Prostate gland (tissue), 2 donors: ENCODE results near the gene TOP2B. TPM values are rescaled to one million over a fixed set of nuclear protein-coding genes. Genes with fewer than 3 reads are reported as not detected.

Experiments
- DNase-seq: peaks from one replicate; pipeline ENCODE4 v3.0.0-alpha.2; 2019; ENCODE audit warnings: low spot score
- H3K27ac ChIP-seq, 2 donors: fragments of 200-600 bp; sonication (generic); 2 replicates each; pipeline ENCODE4 v1.5.1; 2017 to 2019
- H3K27me3 ChIP-seq: fragments of 200-600 bp; sonication (generic); replicated peaks from 2 replicates; pipeline ENCODE4 v1.5.1; 2019; ENCODE audit not compliant: insufficient read depth
- H3K36me3 ChIP-seq, 2 donors: fragments of 200-600 bp; sonication (generic); 1 replicate in 1 of 2; 2 replicates in 1 of 2; pipeline versions ENCODE4 v1.5.1 to v1.8.1; 2017 to 2019
- H3K4me1 ChIP-seq: fragments of 200-600 bp; sonication (generic); replicated peaks from 2 replicates; pipeline ENCODE4 v1.5.1; 2019
- H3K4me3 ChIP-seq, 2 donors: fragments of 200-600 bp; sonication (generic); 2 replicates each; pipeline ENCODE4 v1.5.1; 2017 to 2019
- H3K9me3 ChIP-seq: fragments of 200-600 bp; sonication (generic); 2 replicates; pipeline ENCODE4 v1.5.1; 2017
- CTCF ChIP-seq, 4 experiments: fragments of 200-600 bp in 2 of 4; fragments of 450-650 bp in 2 of 4; sonication (generic) in 2 of 4; IDR thresholded peaks; 1 replicate in 3 of 4; 2 replicates in 1 of 4; pipeline ENCODE4 v1.5.1; 2016 to 2019; ENCODE audit warnings: antibody characterized with exemption in 4 of 4, mild to moderate bottlenecking in 2 of 4, moderate library complexity in 2 of 4
- POLR2A ChIP-seq: fragments of 450-650 bp; IDR thresholded peaks from one replicate; pipeline ENCODE4 v1.6.1; 2016; ENCODE audit warnings: antibody characterized with exemption, mild to moderate bottlenecking
- POLR2AphosphoS5 ChIP-seq: sonication (generic); formaldehyde crosslinking; IDR thresholded peaks from one replicate; pipeline ENCODE4 v1.6.1; 2017; ENCODE audit warnings: antibody characterized with exemption
- WGBS: methylation state at CpG from one replicate; pipeline ENCODE4 v1.1.5; 2018; 5-methylcytosine and 5-hydroxymethylcytosine counted together
- intact Hi-C: fragments of 100-400 bp; cut with DNase I; formaldehyde crosslinking; loops from one replicate; pipeline ENCODE4 v1.14.2; 2022
- microRNA-seq: library from miRNA; unstranded; fragments of <30 nt; microRNA quantifications from one replicate; pipeline ENCODE4, GENCODE V29; 2016
- small RNA-seq, 2 donors: library from RNA; depleted of rRNA; stranded (forward); fragments of <200 nt; gene quantifications; one replicate each; pipeline ENCODE3, GENCODE V24; 2016
- total RNA-seq, 2 donors: library from RNA; depleted of rRNA; stranded (reverse); fragments of >200 nt; gene quantifications; one replicate each; pipeline ENCODE4 v1.1.0, GENCODE V29; 2016

TOP2B gene
- total RNA-seq, 2 donors from 2014 or later = 85.3 to 109 TPM

- intact Hi-C loops = no loop called here
- 58% methylated on average over 2 of the region's 2 CpGs for WGBS
These were observed 115.9 kb downstream of the TOP2B start for GRCh38 chr3:25548836-25549235.

GRCh38 chr3:25547943-25548674, 116.6 kb downstream of the TOP2B start:
- 16% methylated on average over 1 of the region's 1 CpG for WGBS
- no peak overlapping the region for H3K27ac ChIP-seq
- no peak for DNase-seq
- H3K36me3 ChIP-seq = no peaks in the 10 kb centered on the region
- H3K4me3 ChIP-seq = no peak overlapping the region
- H3K9me3 ChIP-seq = no peaks in the 10 kb centered on the region
- no peaks in the 10 kb centered on the region for H3K4me1 ChIP-seq
- no peaks in the 10 kb centered on the region for H3K27me3 ChIP-seq
- no peak for TF ChIP-seq POLR2AphosphoS5
- TF ChIP-seq CTCF (IDR thresholded peaks at IDR 0.05) = no peak
- TF ChIP-seq POLR2A = no peak
- intact Hi-C loops = no loop called here

More at GRCh38 chr3:25548836-25549235, 115.9 kb downstream of the TOP2B start:
- no peaks in the 10 kb centered on the region for H3K27me3 ChIP-seq
- DNase-seq = no peak
- H3K27ac ChIP-seq = no peak overlapping the region
- H3K36me3 ChIP-seq = no peaks in the 10 kb centered on the region
- H3K4me3 ChIP-seq = no peak overlapping the region
- no peaks in the 10 kb centered on the region for H3K4me1 ChIP-seq
- no peak for TF ChIP-seq POLR2AphosphoS5
- no peak for TF ChIP-seq CTCF (IDR thresholded peaks at IDR 0.05)
- TF ChIP-seq POLR2A = no peak
- H3K9me3 ChIP-seq = no peaks in the 10 kb centered on the region

Small RNAs within 50 kb of the gene (microRNA-seq; reads per million reads assigned to microRNA genes)
- gene MIR4442 = 0.84 reads per million, percentile 3 among the genes with 10 or more reads in this experiment

Small RNAs within 50 kb of the gene (small RNA-seq; reads per million reads assigned to genes)
- 0 reads per million in 2 donors for gene CRIP1P2
- gene RF01161 = 0 reads per million in 2 donors
- 0 reads per million in 2 donors for gene RF02271

Other genes starting within 250 kb of the TOP2B start
- 10 to 100 TPM in 1 of 2 donors, 1 to 10 TPM in 1; 4.4 to 17.2 TPM for gene RARB, start 236.6 kb downstream of the TOP2B start, total RNA-seq
- 10 to 100 TPM; 35.6 to 36.8 TPM for gene NGLY1, start 118.5 kb upstream of the TOP2B start, total RNA-seq
- 1 to 10 TPM; 9.4 to 9.5 TPM for gene OXSM, start 125.2 kb upstream of the TOP2B start, total RNA-seq